GM21423 (cell line): ENCODE results near the gene PLCL1.

Experiments used
- ATAC-seq: cut with Tn5 transposase; IDR thresholded peaks from one replicate; pipeline ENCODE4 v1.9.1; 2021; ENCODE audit warnings: mild to moderate bottlenecking, moderate library complexity; ENCODE audit not compliant: unreplicated experiment

PLCL1 gene

DNA sequence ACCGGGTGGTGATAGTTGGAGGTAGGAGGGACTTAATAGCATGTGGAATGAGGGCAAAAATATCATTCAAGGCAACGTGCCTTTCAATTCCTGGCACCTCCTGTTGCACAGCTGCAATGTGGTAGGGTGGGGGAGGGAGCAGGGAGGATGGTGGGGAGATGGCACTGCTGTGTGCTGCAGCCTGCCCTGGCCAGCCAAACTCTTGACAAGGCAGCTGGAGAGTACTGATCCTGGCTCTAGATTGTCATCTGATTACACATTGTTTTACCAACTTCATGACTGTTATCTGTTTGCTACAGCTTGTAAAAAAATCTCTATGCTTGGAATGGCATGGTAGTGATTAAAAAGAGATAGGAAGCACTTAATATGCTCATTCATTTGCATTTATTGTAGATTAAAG is 47.7 kb downstream of the PLCL1 start:
- no peak for ATAC-seq

DNA sequence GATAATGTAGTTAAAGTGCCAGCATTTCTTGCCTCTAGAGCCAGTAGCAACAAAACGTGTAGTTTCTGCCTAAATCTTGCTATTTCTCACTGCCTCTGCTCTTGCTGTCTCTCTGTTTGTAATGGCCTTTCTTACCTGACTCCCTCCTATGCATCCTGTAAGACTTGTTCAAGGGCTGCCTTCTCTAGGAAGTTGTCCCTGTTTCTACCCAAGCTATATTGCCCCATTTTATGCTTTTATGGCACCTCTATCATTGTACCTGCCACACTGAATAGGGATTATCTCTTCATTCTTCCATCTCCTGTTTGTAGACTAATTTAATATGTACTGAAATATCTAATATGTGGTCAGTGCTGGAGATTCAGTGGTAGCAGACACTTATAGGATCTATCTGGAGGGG is 49.2 kb downstream of the PLCL1 start:
- ATAC-seq = no peak

DNA sequence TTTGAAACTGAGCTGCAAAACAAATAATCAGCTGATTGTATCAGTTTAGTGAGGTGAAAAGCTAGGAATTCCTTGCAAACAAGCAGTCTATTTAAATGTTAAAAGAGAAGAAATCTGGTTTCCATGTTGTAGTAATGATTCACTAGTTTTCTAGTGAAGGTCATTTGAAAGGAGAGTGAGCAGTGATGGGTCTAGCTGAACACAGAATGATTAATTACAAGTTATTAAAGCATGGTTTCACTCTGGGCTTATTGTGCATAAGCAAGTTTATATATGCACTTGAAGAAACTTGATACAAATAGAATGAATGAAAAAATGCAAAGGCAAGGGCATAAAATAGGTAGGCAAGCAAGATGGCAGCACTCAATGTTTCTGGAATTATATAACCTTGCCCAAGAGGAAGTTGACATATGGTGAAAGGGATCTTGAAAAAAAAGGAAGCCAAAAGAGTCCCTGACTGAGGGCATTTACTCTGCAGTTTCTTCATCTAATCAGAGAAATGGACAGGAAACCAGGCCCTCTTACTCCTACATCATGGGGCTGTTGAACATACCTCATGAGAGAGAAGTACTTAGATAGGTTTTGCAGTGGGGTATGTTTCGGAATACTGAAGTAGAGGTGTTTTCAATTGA is 53.2 kb downstream of the PLCL1 start:
- no peak for ATAC-seq

DNA sequence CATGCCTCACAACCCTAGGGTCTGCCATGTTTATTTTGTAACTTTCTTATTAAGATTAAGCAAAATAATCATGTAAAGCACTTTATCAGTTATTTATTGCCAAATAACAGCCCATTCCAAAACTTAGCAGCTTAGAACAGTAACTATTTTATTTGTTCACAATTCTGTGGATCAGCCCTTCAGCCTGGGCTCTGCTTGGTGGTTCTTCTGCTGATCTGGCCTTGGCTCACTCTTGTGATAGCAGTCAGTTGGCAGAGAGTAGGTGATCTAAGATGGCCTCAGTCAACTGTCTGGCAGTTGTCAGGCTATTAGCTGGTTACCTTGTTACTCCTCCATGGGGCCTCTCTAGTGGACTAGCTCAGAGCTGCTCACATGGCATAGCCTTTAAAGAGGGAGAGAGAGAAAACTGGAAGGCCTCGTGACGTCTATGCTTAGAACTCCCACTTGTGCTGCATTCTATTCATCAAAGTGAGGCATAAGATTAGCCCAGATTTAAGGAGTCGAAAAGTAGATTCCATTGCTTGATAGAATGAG is 54.3 kb downstream of the PLCL1 start:
- no peak for ATAC-seq

DNA sequence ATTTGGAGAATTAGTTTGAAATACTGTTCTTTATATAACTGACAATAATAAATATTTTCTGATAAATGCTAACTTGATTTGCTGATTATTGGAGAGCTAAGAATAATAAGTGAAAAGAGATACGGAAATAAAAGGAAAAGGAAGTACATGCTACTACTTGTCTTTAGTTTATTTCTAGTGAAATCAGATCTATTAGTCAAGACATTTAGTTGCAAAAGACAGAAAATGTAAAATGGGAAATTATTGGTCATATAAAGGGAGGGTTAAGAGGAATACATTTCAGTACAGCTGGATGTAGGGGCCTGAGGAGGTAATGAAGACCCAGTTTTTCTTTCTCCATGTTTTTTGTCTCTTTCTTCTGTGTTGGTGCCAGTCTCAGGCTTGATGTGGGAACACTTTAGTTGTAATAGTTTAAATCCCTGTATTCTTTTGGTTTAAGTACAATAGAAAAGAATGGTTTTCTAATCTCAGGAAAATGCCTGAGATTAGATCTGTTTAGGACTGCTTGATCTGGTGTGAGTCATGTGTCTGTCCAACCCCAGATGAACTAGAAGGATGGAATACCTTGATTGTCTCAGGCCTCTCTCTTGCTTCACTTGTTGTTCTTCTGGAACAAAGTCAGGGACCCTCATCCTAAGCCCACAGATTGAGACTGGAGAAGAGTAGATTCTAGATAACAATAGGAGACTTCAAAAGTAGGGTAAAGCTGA is 58.0 kb downstream of the PLCL1 start:
- no peak for ATAC-seq

DNA sequence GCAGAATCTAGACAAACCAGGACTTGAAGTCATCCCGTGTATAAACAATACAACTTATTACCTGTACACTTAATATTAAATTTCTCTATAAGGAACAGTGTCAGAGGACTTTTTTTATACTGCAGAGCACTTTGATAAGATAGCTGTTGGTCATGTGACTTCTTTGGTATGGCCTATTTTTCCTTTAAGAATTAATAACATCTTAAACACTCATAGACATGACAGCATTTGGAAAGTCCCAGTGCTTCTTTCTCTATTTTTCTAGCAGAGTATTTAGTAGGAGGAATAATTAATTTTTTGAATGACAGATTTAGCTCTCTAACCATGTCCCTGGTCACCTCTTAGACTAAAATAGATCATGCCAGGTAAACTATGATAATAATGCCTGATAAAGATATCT is 59.4 kb downstream of the PLCL1 start:
- ATAC-seq = no peak

DNA sequence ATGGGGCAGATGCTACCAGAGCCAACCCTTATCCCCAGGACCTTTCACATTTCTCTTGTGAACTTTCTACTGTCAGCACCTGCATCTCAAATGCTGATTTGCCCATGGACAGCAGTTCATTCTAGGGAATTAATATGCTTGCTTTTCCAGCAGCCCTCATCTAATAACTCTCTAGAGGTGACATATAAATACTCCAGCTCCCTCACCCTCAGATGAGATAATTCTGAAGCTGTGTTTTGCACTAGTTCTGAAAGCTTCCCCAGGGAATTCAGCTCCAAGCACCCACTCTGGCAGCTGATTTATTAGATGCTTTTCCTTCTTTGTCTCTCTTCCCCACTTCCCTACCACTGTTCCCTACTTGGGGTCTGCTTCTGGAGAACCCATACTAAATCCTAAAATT is 62.1 kb downstream of the PLCL1 start:
- no peak for ATAC-seq

GRCh38 chr2:197867033-197867432 is 62.6 kb downstream of the PLCL1 start:
- ATAC-seq = no peak

- ATAC-seq = no peak
Measured at GRCh38 chr2:197867624-197868023, 63.2 kb downstream of the PLCL1 start.

- ATAC-seq = no peak
Measured at GRCh38 chr2:197868206-197868605, 63.8 kb downstream of the PLCL1 start.

- ATAC-seq = no peak
Measured at GRCh38 chr2:197869041-197869440, 64.6 kb downstream of the PLCL1 start.

GRCh38 chr2:197869501-197870111 is 65.2 kb downstream of the PLCL1 start:
- ATAC-seq = no peak

DNA sequence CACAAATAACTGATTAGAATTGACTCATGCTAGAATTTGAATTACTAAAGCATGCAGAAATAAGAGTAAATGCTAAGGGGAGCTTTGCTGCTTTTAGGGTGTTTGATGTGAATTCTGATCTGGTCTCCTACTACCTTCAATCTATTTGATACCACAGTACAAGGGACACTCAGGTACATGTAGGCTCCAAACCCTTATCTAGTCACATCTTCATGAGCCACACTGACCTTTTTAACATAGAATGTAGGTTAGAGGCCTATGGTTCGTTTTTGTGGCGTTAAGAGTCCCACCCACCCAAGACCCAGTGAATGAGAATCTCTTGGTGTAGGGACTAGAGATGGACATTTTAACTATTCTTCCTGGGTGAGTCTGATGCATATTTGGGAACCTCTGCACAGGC is 65.7 kb downstream of the PLCL1 start:
- no peak for ATAC-seq

- no peak for ATAC-seq
Measured at GRCh38 chr2:197871780-197872456, 67.5 kb downstream of the PLCL1 start.

GRCh38 chr2:197873293-197873701 is 68.9 kb downstream of the PLCL1 start:
- ATAC-seq = no peak

- no peak for ATAC-seq
Measured at GRCh38 chr2:197875763-197876162, 71.4 kb downstream of the PLCL1 start.

DNA sequence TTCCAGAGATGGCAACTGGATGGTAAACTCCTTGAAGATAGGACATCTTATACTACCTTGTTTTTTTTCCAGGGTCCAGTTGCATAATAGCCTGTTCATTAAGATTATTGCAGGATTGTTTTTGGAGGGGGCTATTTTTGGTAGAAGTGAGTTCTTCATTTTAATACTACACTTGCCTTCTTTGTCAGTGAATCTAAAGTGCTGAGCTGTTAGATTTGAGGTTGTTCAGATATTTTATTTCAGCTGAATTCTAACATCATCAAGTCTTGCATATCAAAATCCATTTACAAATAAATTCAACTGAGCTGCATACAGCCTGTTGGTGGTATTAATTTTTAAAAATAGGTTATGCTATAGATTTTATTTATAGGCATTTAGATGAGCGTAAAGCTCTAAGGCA is 72.1 kb downstream of the PLCL1 start:
- ATAC-seq = no peak

GRCh38 chr2:197877038-197877437 is 72.6 kb downstream of the PLCL1 start:
- no peak for ATAC-seq

DNA sequence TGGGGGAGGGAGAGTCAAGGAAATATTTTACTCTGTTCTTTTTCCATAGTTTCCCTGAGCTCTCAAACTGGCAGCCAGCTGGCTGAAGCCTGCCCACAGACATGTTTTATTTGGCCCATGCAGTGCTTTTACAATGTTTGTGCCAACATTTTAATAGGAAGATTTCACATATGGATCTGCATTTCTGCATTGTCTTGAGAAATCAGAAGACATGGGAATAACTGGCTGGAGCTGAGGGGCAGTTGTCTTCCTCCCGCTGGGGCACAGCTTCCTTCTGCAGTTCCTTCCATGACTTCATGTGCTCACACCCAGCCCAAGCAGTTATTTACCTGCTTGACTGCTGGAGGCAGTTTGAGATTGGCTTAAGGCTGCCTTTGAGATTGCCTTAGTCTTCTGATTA is 74.4 kb downstream of the PLCL1 start:
- ATAC-seq = no peak

DNA sequence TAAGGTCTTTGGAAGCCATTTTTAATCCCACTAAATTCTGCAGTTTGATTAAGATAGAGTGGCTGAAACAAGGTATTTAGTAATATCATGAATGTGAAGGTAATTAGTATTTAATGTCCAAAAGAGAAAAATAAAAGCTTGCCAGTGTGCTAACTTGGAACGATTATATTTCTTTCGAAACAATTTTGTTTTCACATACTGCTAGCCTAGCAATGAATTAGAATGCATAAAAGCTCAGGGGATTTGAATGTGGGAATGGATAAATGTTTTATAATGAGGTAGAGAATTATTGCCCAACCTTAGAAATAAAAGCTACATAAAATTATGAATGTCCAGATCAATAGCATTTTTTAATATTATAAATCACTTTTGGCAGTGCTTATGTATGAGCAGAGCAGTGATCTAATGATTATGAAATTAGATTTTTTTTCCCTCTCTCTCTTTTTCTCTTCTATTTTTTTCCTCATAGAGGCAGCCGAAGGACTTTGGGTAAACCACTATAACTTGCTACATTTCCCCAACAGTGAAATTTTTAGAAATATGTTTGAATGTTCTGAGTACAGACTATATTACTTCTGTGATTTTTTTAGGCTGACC is 75.5 kb downstream of the PLCL1 start:
- ATAC-seq = no peak

GRCh38 chr2:197883354-197884032 is 79.1 kb downstream of the PLCL1 start:
- no peak for ATAC-seq
